Measurements from ENCODE around the gene PSMC3IP. TPM values are rescaled to one million over a fixed set of nuclear protein-coding genes. Genes with fewer than 3 reads are reported as not detected.
A peak's percentile ranks its signal among the peaks of the same experiment; 100 is the strongest.
"Not testable (repeated sequence)": the region's sequence is repeated elsewhere in the genome, so short reads cannot be mapped to it uniquely, and the experiment has no call there.

Gene PSMC3IP
- total RNA-seq = 10 to 100 TPM; 27.0 to 28.9 TPM

- Mint-ChIP-seq H3K4me1 (peaks cover 28% of the 10 kb centered on the region), H3K27me3 (no peaks in the 10 kb centered on the region), H3K27ac (peak within 1 kb of the TSS; percentile 98), H3K4me3 (peak within 1 kb of the TSS; percentile 88), H3K36me3 (ENCODE audit: low read depth) (peaks cover 61% of the 10 kb centered on the region), H3K9me3 (ENCODE audit: low read depth) (no peaks in the 10 kb centered on the region)
- peak; percentile 92 for ATAC-seq
- DNase-seq = peak; percentile 98
- POLR2A ChIA-PET = interaction anchor here (0.6 to 2.5 kb wide), 9 partner anchors 11 to 420 kb away, joined by 3 to 10 read pairs (median 4); partner anchors contain the start of genes BECN1, MLX, RETREG3 and RPL27
- CTCF ChIA-PET = interaction anchor here (0.6 to 4.7 kb wide), 61 partner anchors 10 to 906 kb away, joined by 3 to 80 read pairs (median 4); partner anchors contain the start of genes BECN1, CAVIN1, DHX8 and GHDC
- intact Hi-C loops (cut with DNase I, micrococcal nuclease) = loop anchor here (1.0 to 5.0 kb wide), 17 partner anchors 10 to 421 kb away; partner anchors contain the start of genes BECN1 (in 2 of the 2), COASY (in 2 of the 2), EZH1 (in 2 of the 2) and MLX (in 2 of the 2)
Observed at GRCh38 chr17:42577532-42578281, at the start of gene PSMC3IP. TSS of gene PSMC3IP (minus strand) at chr17:42577729. CDS start at chr17:42577686, 43 bp downstream.

- no peak overlapping the region for H3K27ac Mint-ChIP-seq
- ATAC-seq (no peak), DNase-seq (no peak)
- intact Hi-C loops (cut with DNase I, micrococcal nuclease) = no loop called here
- no peaks in the 10 kb centered on the region for H3K27me3 Mint-ChIP-seq
- CTCF ChIA-PET = interaction anchor here (0.6 to 1.8 kb wide), 4 partner anchors 16 to 961 kb away, joined by 3 to 5 read pairs (median 3); no protein-coding TSS in a partner anchor
- POLR2A ChIA-PET = interaction anchor here (0.7 kb wide), 1 partner anchor 40 kb away, joined by 4 read pairs; no protein-coding TSS in a partner anchor
- H3K4me1 Mint-ChIP-seq = peaks cover 2% of the 10 kb centered on the region
- no peak overlapping the region for H3K4me3 Mint-ChIP-seq
- H3K9me3 Mint-ChIP-seq (ENCODE audit: low read depth) = no peaks in the 10 kb centered on the region
- H3K36me3 Mint-ChIP-seq (ENCODE audit: low read depth) = no peaks in the 10 kb centered on the region
Observed at GRCh38 chr17:42623732-42624596, 46.4 kb upstream of the PSMC3IP start.

- Mint-ChIP-seq H3K36me3 (ENCODE audit: low read depth) (no peaks in the 10 kb centered on the region), H3K27me3 (no peaks in the 10 kb centered on the region), H3K4me3 (no peak overlapping the region), H3K4me1 (peaks cover 2% of the 10 kb centered on the region), H3K9me3 (ENCODE audit: low read depth) (no peaks in the 10 kb centered on the region), H3K27ac (no peak overlapping the region)
- ChIA-PET CTCF (interaction anchor here (0.6 to 1.8 kb wide), 3 partner anchors 15 to 841 kb away, joined by 3 to 5 read pairs (median 3); no protein-coding TSS in a partner anchor), POLR2A (no interaction called here)
- intact Hi-C loops (cut with DNase I, micrococcal nuclease) = no loop called here
- DNase-seq (no peak), ATAC-seq (no peak)
Observed at GRCh38 chr17:42623271-42623670, 45.7 kb upstream of the PSMC3IP start.

- H3K36me3 Mint-ChIP-seq (ENCODE audit: low read depth); H3K27ac Mint-ChIP-seq: not testable (repeated sequence)
- POLR2A ChIA-PET = interaction anchor here (0.6 kb wide), 1 partner anchor 73 kb away, joined by 7 read pairs; no protein-coding TSS in a partner anchor
Observed at GRCh38 chr17:42621987-42622386, 44.5 kb upstream of the PSMC3IP start.

GRCh38 chr17:42618442-42619150 lies 41.1 kb upstream of the PSMC3IP start:
- peak; percentile 39 for ATAC-seq

More at GRCh38 chr17:42621987-42622386, 44.5 kb upstream of the PSMC3IP start:
- H3K9me3 Mint-ChIP-seq (ENCODE audit: low read depth); H3K27me3 Mint-ChIP-seq; ATAC-seq; DNase-seq; H3K4me1 Mint-ChIP-seq; intact Hi-C loops (cut with DNase I, micrococcal nuclease); H3K4me3 Mint-ChIP-seq: not testable (repeated sequence)
- CTCF ChIA-PET = interaction anchor here (0.7 kb wide), 1 partner anchor 43 kb away, joined by 4 read pairs; no protein-coding TSS in a partner anchor

GRCh38 chr17:42617956-42618431 lies 40.5 kb upstream of the PSMC3IP start:
- POLR2A ChIA-PET = interaction anchor here (0.8 kb wide), 1 partner anchor 9 kb away, joined by 3 read pairs; no protein-coding TSS in a partner anchor
- ATAC-seq = no peak
- no peaks in the 10 kb centered on the region for H3K4me1 Mint-ChIP-seq
- H3K27ac Mint-ChIP-seq = no peak overlapping the region
- H3K9me3 Mint-ChIP-seq (ENCODE audit: low read depth) = no peaks in the 10 kb centered on the region
- intact Hi-C loops (cut with DNase I, micrococcal nuclease) = no loop called here
- no peaks in the 10 kb centered on the region for H3K27me3 Mint-ChIP-seq
- DNase-seq = no peak
- CTCF ChIA-PET = interaction anchor here (0.5 to 1.2 kb wide), 3 partner anchors 10 to 29 kb away, joined by 3 to 4 read pairs (median 3); no protein-coding TSS in a partner anchor
- H3K4me3 Mint-ChIP-seq = no peak overlapping the region
- H3K36me3 Mint-ChIP-seq (ENCODE audit: low read depth) = peaks cover 23% of the 10 kb centered on the region

More at GRCh38 chr17:42618442-42619150, 41.1 kb upstream of the PSMC3IP start:
- Mint-ChIP-seq H3K9me3 (ENCODE audit: low read depth) (no peaks in the 10 kb centered on the region), H3K27ac (no peak overlapping the region), H3K36me3 (ENCODE audit: low read depth) (peaks cover 21% of the 10 kb centered on the region), H3K4me1 (no peaks in the 10 kb centered on the region), H3K4me3 (no peak overlapping the region), H3K27me3 (no peaks in the 10 kb centered on the region)
- DNase-seq = no peak
- CTCF ChIA-PET = interaction anchor here (0.5 to 1.2 kb wide), 3 partner anchors 11 to 28 kb away, joined by 3 to 4 read pairs (median 3); no protein-coding TSS in a partner anchor
- intact Hi-C loops (cut with DNase I, micrococcal nuclease) = no loop called here
- POLR2A ChIA-PET = interaction anchor here (0.8 kb wide), 1 partner anchor 10 kb away, joined by 3 read pairs; no protein-coding TSS in a partner anchor

GRCh38 chr17:42613699-42614295 lies 36.3 kb upstream of the PSMC3IP start:
- ATAC-seq = no peak
- H3K4me1 Mint-ChIP-seq = no peaks in the 10 kb centered on the region
- DNase-seq = no peak
- H3K27ac Mint-ChIP-seq = no peak overlapping the region
- no peaks in the 10 kb centered on the region for H3K9me3 Mint-ChIP-seq (ENCODE audit: low read depth)
- intact Hi-C loops (cut with DNase I, micrococcal nuclease) = no loop called here
- POLR2A ChIA-PET = no interaction called here
- H3K4me3 Mint-ChIP-seq = no peak overlapping the region
- peaks cover 28% of the 10 kb centered on the region for H3K36me3 Mint-ChIP-seq (ENCODE audit: low read depth)
- H3K27me3 Mint-ChIP-seq = no peaks in the 10 kb centered on the region
- CTCF ChIA-PET = interaction anchor here (0.9 kb wide), 1 partner anchor 60 kb away, joined by 3 read pairs; no protein-coding TSS in a partner anchor

- ATAC-seq (no peak), DNase-seq (no peak)
- intact Hi-C loops (cut with DNase I, micrococcal nuclease) = no loop called here
- Mint-ChIP-seq H3K36me3 (ENCODE audit: low read depth) (peaks cover 28% of the 10 kb centered on the region), H3K4me1 (peaks cover 10% of the 10 kb centered on the region), H3K9me3 (ENCODE audit: low read depth) (no peaks in the 10 kb centered on the region), H3K4me3 (no peak overlapping the region), H3K27ac (no peak overlapping the region), H3K27me3 (no peaks in the 10 kb centered on the region)
- ChIA-PET CTCF (interaction anchor here (1.2 kb wide), 1 partner anchor 33 kb away, joined by 4 read pairs; no protein-coding TSS in a partner anchor), POLR2A (interaction anchor here (0.6 to 0.8 kb wide), 2 partner anchors 33 to 72 kb away, joined by 3 read pairs; no protein-coding TSS in a partner anchor)
Observed at GRCh38 chr17:42612013-42612412, 34.5 kb upstream of the PSMC3IP start.

- intact Hi-C loops (cut with DNase I, micrococcal nuclease) = loop anchor here (1.0 to 5.0 kb wide), 16 partner anchors 33 to 644 kb away; partner anchors contain the start of genes PSMC3IP (in 2 of the 2), AARSD1 (in 1 of the 2), BECN1 (in 1 of the 2) and BRCA1 (in 1 of the 2)
- POLR2A ChIA-PET = interaction anchor here (0.7 to 1.5 kb wide), 6 partner anchors 32 to 758 kb away, joined by 3 to 9 read pairs (median 5); partner anchors contain the start of genes PSMC3IP and TUBG2
- peak overlapping the region; percentile 95 for H3K4me3 Mint-ChIP-seq
- peaks cover 29% of the 10 kb centered on the region for H3K4me1 Mint-ChIP-seq
- peaks cover 21% of the 10 kb centered on the region for H3K36me3 Mint-ChIP-seq (ENCODE audit: low read depth)
- peak; percentile 41 for DNase-seq
- CTCF ChIA-PET = interaction anchor here (0.6 to 6.5 kb wide), 9 partner anchors 32 to 564 kb away, joined by 3 to 80 read pairs (median 3); partner anchors contain the start of genes BECN1, PSMC3IP and RPL27
- H3K27me3 Mint-ChIP-seq; ATAC-seq; H3K9me3 Mint-ChIP-seq (ENCODE audit: low read depth): not testable (repeated sequence)
- H3K27ac Mint-ChIP-seq = peak overlapping the region; percentile 97
Observed at GRCh38 chr17:42609814-42610801, 32.6 kb upstream of the PSMC3IP start.
